Panc1 (cell line): ENCODE data around the gene IRX4.

Experiments used
- CTCF ChIP-seq: fragments of 450-650 bp; IDR thresholded peaks from 2 replicates; pipeline ENCODE4 v1.5.1; 2017; ENCODE audit warnings: mild to moderate bottlenecking
- POLR2AphosphoS5 ChIP-seq: IDR thresholded peaks from 2 replicates; pipeline ENCODE4 v1.6.1; 2012; ENCODE audit warnings: mild to moderate bottlenecking, low read depth, low read length, moderate library complexity
- REST ChIP-seq, 2 experiments: IDR thresholded peaks; 2 replicates each; pipeline ENCODE4 v1.6.1; 2011 to 2012; ENCODE audit warnings: low read depth in 2 of 2, control low read depth in 1 of 2, low read length in 1 of 2, mild to moderate bottlenecking in 1 of 2, moderate library complexity in 1 of 2; ENCODE audit not compliant: insufficient read depth in 1 of 2
- SIN3A ChIP-seq: IDR thresholded peaks from 2 replicates; pipeline ENCODE4 v1.6.1; 2012; ENCODE audit warnings: low read depth, mild to moderate bottlenecking, low read length, moderate library complexity, borderline replicate concordance; ENCODE audit not compliant: insufficient read depth

- TF ChIP-seq CTCF (no peak), POLR2AphosphoS5 (no peak), SIN3A (no peak), REST (IDR thresholded peaks at IDR 0.05; ENCODE audit: insufficient read depth in 1 of 2, low read depth in 2 of 2, low read length in 1 of 2) (no peak)
Observed at GRCh38 chr5:1916041-1917001, 33.6 kb upstream of the IRX4 start.
